Breast epithelium (tissue), 3 donors: ENCODE results near the gene ZNRF4.

Experiments
- POLR2A ChIP-seq: fragments of 450-650 bp; IDR thresholded peaks from one replicate; pipeline ENCODE4 v1.6.1; 2016; ENCODE audit warnings: antibody characterized with exemption, mild to moderate bottlenecking, moderate library complexity
- POLR2AphosphoS5 ChIP-seq, 3 donors: sonication (generic); formaldehyde crosslinking; IDR thresholded peaks; one replicate each; pipeline ENCODE4 v1.6.1; 2017; ENCODE audit warnings: antibody characterized with exemption in 3 of 3
- TF ChIP-seq, protein P1 (sequence below), 3 donors: fragments of 450-650 bp; IDR thresholded peaks; one replicate each; pipeline ENCODE4 v1.5.1; 2016 to 2017; ENCODE audit warnings: antibody characterized with exemption in 3 of 3, mild to moderate bottlenecking in 3 of 3, moderate library complexity in 3 of 3

DNA sequence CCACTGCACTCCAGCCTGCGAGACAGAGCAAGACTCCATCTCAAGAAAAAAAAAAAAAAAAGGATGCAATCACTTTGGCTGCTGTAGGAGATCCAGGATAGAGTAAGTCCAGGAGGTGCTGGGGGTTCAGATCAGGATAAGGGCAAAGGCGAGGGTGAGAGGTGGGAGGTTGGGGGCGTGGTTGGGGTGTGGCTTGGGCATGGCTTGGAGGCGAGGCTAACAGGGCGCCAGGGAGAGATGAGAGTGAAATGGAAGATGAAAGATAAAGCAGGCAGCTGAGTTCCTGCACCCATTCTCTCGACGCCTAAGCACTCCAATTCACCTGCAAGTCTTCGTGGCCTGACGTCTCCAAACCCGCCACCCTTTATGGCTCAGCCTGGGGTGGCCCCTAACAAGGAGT is 25.0 kb upstream of the ZNRF4 start:
- no peak for TF ChIP-seq POLR2A
- TF ChIP-seq, protein P1, sequence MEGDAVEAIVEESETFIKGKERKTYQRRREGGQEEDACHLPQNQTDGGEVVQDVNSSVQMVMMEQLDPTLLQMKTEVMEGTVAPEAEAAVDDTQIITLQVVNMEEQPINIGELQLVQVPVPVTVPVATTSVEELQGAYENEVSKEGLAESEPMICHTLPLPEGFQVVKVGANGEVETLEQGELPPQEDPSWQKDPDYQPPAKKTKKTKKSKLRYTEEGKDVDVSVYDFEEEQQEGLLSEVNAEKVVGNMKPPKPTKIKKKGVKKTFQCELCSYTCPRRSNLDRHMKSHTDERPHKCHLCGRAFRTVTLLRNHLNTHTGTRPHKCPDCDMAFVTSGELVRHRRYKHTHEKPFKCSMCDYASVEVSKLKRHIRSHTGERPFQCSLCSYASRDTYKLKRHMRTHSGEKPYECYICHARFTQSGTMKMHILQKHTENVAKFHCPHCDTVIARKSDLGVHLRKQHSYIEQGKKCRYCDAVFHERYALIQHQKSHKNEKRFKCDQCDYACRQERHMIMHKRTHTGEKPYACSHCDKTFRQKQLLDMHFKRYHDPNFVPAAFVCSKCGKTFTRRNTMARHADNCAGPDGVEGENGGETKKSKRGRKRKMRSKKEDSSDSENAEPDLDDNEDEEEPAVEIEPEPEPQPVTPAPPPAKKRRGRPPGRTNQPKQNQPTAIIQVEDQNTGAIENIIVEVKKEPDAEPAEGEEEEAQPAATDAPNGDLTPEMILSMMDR (IDR thresholded peaks at IDR 0.05): no peak
- no peak for TF ChIP-seq POLR2AphosphoS5 (IDR thresholded peaks at IDR 0.05)
